ENCODE results near the gene GOLGA5.

GRCh38 chr14:92802678-92803077 is 8.6 kb downstream of the GOLGA5 start:
- TF ChIP-seq CTCF (conservative IDR thresholded peaks at IDR 0.05) (no peak), ZFX (IDR thresholded peaks at IDR 0.05) (no peak)
